ENCODE measurements around the gene LTO1. TPM values are rescaled to one million over a fixed set of nuclear protein-coding genes. Genes with fewer than 3 reads are reported as not detected.
A peak's percentile ranks its signal among the peaks of the same experiment; 100 is the strongest.

The LTO1 gene
- total RNA-seq, 1 donor from 2014 or later: 28.5 TPM

GRCh38 chr11:69637198-69637940 is 37.8 kb downstream of the LTO1 start:
- DNase-seq (ENCODE audit: low spot score, unreplicated experiment): no peak
- H3K9me3 Mint-ChIP-seq (ENCODE audit: low read depth): no peaks in the 10 kb centered on the region
- H3K4me3 Mint-ChIP-seq (ENCODE audit: low read depth): peak overlapping the region; percentile 77
- H3K36me3 Mint-ChIP-seq (ENCODE audit: insufficient read depth): no peaks in the 10 kb centered on the region
- peak overlapping the region; percentile 99 for H3K27ac Mint-ChIP-seq
- TF ChIP-seq CTCF (IDR thresholded peaks at IDR 0.05; ENCODE audit: unreplicated experiment): no peak
- peaks cover 23% of the 10 kb centered on the region for H3K4me1 Mint-ChIP-seq (ENCODE audit: low read depth)
- peaks cover 6% of the 10 kb centered on the region for H3K27me3 Mint-ChIP-seq

- Mint-ChIP-seq H3K27me3 (peaks cover 6% of the 10 kb centered on the region), H3K4me3 (ENCODE audit: low read depth) (peak overlapping the region; percentile 68), H3K9me3 (ENCODE audit: low read depth) (no peaks in the 10 kb centered on the region), H3K27ac (peak overlapping the region; percentile 86), H3K36me3 (ENCODE audit: insufficient read depth) (no peaks in the 10 kb centered on the region), H3K4me1 (ENCODE audit: low read depth) (peaks cover 23% of the 10 kb centered on the region)
- DNase-seq (ENCODE audit: low spot score, unreplicated experiment): peak; percentile 71
- TF ChIP-seq CTCF (IDR thresholded peaks at IDR 0.05; ENCODE audit: unreplicated experiment): no peak
Observed at GRCh38 chr11:69636512-69637197, 38.5 kb downstream of the LTO1 start.

GRCh38 chr11:69635804-69636511 is 39.2 kb downstream of the LTO1 start:
- peaks cover 6% of the 10 kb centered on the region for H3K27me3 Mint-ChIP-seq
- H3K9me3 Mint-ChIP-seq (ENCODE audit: low read depth): no peaks in the 10 kb centered on the region
- peak overlapping the region; percentile 68 for H3K4me3 Mint-ChIP-seq (ENCODE audit: low read depth)
- H3K36me3 Mint-ChIP-seq (ENCODE audit: insufficient read depth): no peaks in the 10 kb centered on the region
- peak overlapping the region; percentile 86 for H3K27ac Mint-ChIP-seq
- TF ChIP-seq CTCF (IDR thresholded peaks at IDR 0.05; ENCODE audit: unreplicated experiment): no peak
- peaks cover 23% of the 10 kb centered on the region for H3K4me1 Mint-ChIP-seq (ENCODE audit: low read depth)
- no peak for DNase-seq (ENCODE audit: low spot score, unreplicated experiment)

GRCh38 chr11:69635195-69635594 is 40.0 kb downstream of the LTO1 start:
- Mint-ChIP-seq H3K27ac (no peak overlapping the region), H3K4me1 (ENCODE audit: low read depth) (peaks cover 18% of the 10 kb centered on the region), H3K9me3 (ENCODE audit: low read depth) (no peaks in the 10 kb centered on the region), H3K4me3 (ENCODE audit: low read depth) (no peak overlapping the region), H3K36me3 (ENCODE audit: insufficient read depth) (no peaks in the 10 kb centered on the region), H3K27me3 (peaks cover 6% of the 10 kb centered on the region)
- no peak for TF ChIP-seq CTCF (IDR thresholded peaks at IDR 0.05; ENCODE audit: unreplicated experiment)
- DNase-seq (ENCODE audit: low spot score, unreplicated experiment): no peak

GRCh38 chr11:69634590-69634989 is 40.6 kb downstream of the LTO1 start:
- Mint-ChIP-seq H3K4me3 (ENCODE audit: low read depth) (no peak overlapping the region), H3K4me1 (ENCODE audit: low read depth) (peaks cover 15% of the 10 kb centered on the region), H3K9me3 (ENCODE audit: low read depth) (peaks cover 3% of the 10 kb centered on the region), H3K27me3 (peaks cover 6% of the 10 kb centered on the region), H3K27ac (no peak overlapping the region), H3K36me3 (ENCODE audit: insufficient read depth) (no peaks in the 10 kb centered on the region)
- TF ChIP-seq CTCF (IDR thresholded peaks at IDR 0.05; ENCODE audit: unreplicated experiment): no peak
- DNase-seq (ENCODE audit: low spot score, unreplicated experiment): no peak

Data from progenitor cell of endocrine pancreas (in vitro differentiated cells).